GM19468 (cell line): ENCODE data around the gene RCAN3.

ENCODE experiments used
- ATAC-seq: cut with Tn5 transposase; IDR thresholded peaks from one replicate; pipeline ENCODE4 v1.9.1; 2021; ENCODE audit warnings: mild to moderate bottlenecking, moderate library complexity, moderate number of reproducible peaks; ENCODE audit not compliant: unreplicated experiment; ENCODE audit errors: extremely low read depth

The RCAN3 gene

GRCh38 chr1:24566236-24566867 lies 63.7 kb downstream of the RCAN3 start:
- ATAC-seq = no peak

DNA sequence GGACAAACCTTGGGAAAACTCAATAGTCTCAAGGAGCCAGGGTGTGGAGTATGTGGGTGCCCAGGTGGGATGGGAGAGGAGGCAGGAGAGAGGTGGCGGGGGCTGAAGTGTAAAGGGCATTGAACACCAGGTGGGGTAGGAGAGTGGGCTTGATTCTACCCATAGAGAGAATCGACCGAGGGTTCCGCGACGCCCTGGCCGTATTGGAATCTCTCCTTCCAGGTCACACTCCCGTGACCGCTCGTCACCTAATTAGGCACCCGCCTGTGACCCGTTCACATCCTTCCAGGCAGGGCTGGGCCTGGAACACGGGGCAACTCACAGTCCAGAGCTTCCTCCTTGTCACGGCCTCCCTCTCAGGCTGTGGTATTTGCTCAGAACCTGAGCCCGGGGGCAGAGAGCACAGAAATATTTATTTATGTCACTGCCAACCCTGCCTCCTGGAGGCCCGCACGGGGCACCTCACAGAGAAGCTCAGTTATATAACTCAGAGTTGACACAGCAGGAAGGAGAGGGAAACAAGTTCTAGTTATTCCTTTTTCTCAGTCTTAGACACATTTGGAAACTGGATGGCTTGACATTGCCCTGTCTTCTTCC lies 65.3 kb downstream of the RCAN3 start:
- no peak for ATAC-seq

- ATAC-seq = no peak
These were observed 65.8 kb downstream of the RCAN3 start for GRCh38 chr1:24568475-24568874.

DNA sequence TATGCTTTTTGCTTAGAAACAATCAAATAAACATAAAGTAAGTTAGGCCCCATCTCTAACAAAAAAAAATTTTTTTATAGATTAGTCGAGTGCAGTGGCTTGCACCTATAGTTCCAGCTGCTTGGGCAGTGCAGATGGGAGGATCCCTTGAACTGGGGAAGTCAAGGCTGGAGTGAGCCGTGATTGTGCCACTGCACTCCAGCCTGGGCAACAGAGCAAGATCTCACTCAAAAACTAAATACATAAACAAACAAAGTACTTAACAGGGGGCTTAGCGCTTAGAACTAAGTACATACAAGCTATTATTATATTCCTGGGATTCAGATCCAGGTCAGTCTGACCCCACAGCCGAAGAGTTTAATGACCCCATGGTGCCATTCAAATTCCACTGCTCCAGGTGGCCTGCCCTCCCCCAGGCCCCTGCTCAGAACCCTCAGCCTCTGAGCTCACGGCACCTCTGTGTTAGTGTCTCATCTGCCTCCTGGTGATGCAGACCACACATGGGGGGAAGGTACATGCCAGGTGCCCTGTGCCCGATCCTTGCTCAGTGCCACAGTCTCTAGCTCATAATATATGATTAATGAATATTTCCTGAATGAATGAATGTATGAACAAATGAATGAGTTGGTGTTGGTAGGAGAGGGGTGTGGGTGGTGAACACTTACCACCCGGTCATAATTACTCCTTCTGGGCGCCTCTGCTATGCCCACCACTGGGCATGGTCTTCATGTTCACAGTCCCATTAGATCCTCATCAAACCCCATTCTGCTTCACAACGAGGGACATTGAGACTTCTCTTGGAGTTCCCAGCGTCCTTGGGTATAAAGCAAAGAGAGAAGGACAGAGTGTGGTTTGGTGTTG lies 67.9 kb downstream of the RCAN3 start:
- no peak for ATAC-seq

DNA sequence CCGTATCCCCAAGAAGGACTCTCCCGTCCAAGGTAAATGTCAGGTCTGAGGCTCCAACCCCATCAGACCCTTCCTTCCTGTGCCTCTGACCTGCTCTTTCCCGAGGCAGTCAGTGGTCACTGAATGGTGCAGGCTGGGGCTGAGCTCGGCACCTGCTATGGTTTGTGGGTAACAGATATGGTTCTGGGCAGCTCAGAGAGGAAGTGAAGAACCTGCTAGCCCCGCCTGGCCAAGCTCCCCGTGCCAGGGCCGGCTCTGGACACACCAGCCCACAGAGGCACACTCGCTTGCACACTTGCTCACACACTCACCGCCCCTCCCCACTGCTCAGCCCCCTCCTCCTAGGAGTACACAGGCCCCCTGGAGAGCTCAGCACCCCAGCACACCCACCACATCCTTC lies 69.7 kb downstream of the RCAN3 start:
- no peak for ATAC-seq

DNA sequence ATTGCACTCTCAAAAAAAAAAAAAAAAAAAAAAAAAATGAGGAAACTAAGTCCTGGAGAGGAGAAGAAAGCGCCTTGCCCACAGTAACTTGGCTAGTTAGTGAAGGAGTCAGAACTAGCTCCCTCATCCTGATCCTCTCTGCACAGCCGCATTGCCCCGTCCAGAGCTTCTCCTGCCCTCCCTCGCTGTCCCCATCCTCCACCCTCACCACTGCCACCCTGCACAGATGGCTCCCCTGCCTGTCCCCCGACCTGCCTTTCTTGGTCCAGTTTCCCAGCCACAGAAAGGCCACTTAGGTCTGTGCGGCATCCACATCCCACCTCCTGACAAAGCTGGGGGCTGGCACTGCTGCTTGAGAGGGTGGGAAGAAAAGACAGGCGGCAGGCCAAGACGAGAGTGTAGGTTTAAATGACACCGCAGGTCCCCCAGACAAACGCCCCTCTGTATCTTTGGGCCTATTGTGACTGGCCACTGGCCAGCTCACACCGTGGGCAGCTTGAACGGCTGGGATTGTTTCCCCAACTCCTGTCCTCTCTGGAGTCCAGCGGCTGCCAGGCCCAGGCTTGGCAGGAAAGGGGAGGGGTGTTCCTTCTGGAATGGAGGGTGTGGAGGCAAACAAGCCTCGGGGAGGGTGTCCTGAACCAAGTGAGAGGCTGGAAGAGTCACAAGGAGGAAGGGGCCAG lies 73.4 kb downstream of the RCAN3 start:
- no peak for ATAC-seq

DNA sequence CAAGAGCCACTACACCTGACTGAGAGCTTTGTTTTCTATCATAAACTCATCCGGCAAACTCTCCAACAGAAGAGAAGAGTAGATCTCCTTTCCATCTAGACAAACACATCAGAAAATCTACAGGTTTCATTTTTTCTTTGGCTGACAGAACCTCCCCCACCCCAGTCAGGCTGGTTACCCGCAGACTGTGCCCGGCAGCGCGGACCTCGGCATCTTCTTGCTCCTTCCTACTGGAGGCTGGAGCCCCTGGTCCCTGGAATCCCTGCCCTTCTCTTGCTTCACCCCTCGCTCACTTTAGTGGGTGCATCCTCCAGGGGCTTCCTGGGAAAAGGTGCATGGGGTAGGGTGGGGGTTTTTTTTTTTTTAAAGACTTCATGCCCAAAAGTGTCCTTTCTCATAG lies 76.2 kb downstream of the RCAN3 start:
- ATAC-seq = no peak

- ATAC-seq = no peak
These were observed 78.1 kb downstream of the RCAN3 start for GRCh38 chr1:24580756-24581155.

- no peak for ATAC-seq
These were observed 81.6 kb downstream of the RCAN3 start for GRCh38 chr1:24584171-24584647.

DNA sequence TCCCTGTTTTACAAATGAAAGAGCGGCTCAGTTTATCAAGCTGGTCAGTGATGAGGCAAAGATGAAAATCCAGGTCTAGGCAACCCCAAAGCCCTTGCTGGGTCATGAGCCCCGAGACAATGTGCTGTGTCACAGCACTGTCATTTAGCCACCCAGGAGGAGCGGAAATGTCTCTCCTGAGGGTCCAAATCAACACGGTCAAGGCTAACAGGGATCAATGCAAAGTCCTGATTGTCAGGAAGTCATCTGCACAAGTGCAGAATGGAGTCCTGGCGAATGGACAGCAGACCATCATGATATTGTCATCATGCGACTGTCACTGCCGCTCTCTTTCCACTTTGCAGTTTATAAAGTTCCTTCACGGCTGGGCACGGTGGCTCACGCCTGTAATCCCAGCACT lies 83.5 kb downstream of the RCAN3 start:
- ATAC-seq = no peak

- no peak for ATAC-seq
These were observed 84.6 kb downstream of the RCAN3 start for GRCh38 chr1:24586970-24587820.

DNA sequence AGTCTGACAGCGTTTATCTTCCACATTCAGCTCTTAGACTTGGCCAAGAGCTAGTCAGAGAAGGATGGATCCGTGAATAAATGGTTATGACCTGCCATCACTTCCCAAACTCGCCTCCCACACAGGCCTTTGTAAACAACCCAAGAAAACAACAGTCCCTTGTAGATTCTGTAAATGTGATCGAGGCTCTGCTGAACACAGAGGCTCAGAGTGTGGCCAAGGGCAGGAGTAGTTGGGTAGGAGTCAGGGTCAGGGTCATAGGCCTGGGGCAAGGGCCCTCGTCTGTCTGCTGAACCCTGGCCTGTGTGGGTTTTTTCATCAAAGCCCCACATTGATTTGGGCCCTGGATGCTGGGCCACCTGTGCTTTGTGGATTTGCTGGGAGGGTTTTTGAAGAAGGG lies 85.9 kb downstream of the RCAN3 start:
- ATAC-seq = no peak

GRCh38 chr1:24589200-24589599 lies 86.6 kb downstream of the RCAN3 start:
- no peak for ATAC-seq
